Dedifferentiated amniotic fluid mesenchymal stem cell (primary cell): Measurements from ENCODE around the gene PARP6.

Source experiments
- DNase-seq: peaks from one replicate; pipeline ENCODE4 v3.0.0-alpha.2; 2016; ENCODE audit errors: extremely low spot score

The PARP6 gene, protein sequence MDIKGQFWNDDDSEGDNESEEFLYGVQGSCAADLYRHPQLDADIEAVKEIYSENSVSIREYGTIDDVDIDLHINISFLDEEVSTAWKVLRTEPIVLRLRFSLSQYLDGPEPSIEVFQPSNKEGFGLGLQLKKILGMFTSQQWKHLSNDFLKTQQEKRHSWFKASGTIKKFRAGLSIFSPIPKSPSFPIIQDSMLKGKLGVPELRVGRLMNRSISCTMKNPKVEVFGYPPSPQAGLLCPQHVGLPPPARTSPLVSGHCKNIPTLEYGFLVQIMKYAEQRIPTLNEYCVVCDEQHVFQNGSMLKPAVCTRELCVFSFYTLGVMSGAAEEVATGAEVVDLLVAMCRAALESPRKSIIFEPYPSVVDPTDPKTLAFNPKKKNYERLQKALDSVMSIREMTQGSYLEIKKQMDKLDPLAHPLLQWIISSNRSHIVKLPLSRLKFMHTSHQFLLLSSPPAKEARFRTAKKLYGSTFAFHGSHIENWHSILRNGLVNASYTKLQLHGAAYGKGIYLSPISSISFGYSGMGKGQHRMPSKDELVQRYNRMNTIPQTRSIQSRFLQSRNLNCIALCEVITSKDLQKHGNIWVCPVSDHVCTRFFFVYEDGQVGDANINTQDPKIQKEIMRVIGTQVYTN

DNA sequence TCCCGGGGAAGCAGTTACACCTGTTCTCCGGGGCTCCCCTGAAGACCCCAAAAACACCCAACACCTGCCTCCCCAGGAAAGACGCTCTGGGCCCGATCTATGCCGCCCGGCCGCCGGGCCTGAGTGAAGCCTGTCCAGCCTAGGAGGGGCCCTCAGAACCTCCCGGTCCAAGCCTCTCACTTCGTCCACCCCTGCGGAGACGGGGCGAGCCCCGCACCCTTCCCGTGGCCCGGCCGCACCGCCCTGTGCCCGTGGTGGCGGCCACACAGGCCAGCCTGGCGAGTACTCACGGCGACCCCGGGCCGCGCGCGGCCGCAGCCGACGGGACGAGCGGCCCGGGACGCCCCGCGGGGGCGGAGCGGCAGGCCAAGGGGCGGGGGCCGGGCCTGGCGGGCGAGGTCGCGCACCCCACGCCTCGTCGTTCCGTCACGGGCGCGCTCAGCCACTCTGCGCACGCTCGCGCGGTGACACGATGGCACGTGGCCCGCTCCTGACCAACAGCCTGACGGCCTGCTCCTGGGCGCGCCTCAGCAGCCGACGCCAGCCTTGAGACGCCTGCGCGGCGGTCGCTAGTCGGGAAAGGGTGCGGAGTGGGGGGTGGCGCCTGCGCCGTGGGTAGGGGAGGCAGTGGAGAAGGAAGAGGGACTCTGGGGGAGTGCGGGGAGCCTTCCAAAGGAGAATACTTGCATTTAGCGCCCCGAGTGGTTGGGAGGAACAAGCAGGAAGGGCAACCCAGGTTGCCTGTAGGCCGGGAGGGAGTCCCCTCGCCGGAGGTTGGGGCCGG is at the start of gene PARP6:
PARP6 (minus strand) TSS at position 342 of the 784 bp plus-strand sequence. CDS start 5,077 bp downstream, outside the sequence.
- peak; percentile 96 for DNase-seq

DNA sequence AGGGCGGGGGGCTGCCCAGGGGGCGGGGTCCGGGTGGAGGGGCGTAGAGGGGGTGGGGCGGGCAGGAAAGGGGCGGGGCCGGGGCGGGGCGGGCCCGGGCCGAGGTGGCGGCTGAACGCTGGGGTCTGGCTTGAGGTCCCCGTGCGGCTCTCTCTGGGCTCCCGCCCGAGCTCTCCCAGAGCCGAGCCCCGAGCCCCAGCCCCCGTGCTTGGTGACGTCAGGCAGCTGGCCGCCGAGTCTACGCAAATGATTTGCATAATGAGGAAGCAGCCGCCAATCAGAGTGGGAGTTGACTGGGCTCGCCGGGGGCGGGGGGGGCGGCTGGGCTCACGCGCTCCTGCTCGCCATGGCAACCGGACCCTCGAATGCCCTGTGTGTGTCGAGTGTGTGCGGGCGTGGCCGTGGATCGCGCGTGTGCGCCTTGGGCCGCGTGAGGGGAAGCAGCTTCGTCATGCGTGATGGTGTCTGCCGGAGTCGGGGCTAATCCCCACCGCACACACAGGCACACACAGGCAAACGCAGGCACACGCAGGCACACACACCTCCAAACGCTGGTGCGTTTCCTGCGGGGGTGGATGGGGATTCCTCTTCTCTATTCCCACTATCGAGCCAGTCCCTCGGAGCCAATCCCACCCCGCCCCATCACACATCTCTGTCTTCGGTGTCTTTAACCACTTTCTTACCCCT is 47.8 kb upstream of the PARP6 start, which contains the start of gene CELF6:
CELF6 (minus strand) TSS at position 173 of the 687 bp plus-strand sequence. CDS start 283 bp downstream, outside the sequence.
- DNase-seq, result peak; percentile 31

DNA sequence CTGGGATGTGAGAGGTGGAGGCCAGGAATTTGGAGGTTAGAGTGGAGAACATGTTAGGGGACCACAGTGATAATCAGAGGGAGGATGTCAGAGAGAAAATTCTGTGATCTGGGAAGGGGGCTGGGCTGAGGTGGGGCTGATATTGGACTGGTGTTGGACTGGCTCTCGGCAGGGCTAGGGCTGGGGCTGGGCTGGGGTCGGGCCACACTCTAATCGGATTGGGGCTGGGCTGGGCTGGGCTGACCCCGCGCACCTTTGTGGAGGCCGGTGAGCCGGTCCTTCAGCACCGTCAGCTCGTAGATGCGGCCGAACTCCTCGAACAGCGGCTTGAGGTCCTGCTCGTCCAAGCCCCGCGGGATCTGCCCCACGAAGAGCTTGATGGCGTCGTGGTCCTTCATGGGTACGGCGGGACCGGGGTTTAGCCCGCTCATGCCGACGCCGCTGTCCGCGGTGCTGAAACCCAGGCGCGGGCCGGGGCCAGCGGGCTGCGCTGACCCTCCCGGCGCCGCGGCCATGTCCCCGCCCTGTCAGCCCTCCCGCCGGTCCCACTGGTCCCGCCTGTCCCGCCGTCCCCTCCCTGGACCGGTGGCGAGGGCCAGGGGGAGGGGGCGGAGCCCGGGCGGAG is 47.1 kb upstream of the PARP6 start:
- no peak for DNase-seq

DNA sequence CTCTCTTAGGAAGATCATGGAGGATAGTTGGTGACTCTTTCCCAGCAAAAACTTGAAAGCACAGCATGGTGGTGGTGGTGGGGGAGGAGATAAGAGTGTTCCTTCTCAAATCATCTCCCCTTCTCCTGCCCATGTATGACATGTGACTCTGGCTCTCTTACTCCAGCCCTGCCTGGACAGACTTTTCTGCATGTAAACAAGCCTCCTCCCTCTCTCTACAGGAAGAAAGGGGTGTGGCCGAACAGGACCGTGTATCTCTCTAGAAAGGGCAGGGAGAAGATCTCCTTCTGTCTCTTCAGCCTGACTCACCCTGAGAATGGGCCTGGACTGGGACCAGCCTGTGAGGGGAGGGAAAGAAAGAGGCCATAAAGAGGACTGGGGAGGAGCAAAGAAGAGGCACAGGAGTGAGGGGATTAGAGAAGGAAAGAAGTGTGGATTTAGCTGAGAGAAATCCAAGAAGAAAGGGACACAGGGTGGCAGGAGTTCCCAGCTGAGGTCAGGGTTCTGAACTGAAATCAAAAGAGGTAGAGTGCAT is 46.1 kb upstream of the PARP6 start:
- no peak for DNase-seq

DNA sequence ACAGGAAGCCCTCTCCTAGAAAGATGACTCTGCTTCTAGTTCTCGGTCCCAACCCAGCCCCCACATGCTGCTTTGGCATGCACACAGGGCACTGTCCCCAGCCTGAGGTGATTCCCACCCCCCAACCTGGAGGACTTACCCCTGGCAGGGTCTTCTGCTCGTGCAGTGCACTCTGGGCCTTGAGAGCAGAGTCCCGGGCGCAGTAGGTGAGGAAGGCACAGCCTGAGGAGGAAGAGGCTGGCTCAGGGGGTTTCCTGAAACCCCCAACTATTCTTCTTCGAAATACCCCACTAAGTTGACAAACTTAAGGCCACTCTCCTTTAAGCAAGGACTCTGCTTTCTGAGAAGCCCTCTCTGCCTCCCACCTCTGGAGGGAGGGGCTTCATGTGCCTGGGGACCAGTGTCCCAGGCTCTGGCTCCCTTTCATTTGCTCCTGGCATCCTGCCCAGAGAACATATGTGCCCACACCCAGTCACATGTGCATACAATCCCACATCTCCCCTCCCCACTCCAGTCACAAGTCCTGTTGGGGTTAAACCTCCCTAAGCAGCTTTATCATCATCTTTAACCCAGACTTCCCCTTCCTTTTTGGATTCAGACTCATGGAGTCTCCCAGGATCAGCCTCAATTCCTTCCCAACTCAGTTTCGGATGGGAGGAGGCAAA is 43.5 kb upstream of the PARP6 start:
- DNase-seq, result no peak

DNA sequence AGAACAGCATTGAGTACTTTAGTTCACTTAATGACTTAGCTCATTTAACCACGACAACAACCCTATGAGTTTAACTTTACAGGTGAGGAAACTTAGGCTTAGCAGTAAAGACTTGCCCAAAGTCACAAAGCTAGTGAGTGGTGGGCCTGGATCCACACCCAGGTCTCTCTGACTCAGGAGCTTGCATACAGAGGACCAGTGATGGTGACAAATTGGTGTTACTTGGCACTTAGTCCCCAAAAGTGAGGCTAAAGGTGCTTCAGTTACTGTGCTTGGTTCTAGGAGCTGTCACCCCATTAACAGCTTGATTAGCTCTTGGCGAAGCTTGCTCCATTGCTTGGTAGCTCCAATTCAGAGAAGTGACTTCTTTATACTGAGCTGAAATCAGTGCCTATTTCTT is 41.5 kb upstream of the PARP6 start:
- no peak for DNase-seq

DNA sequence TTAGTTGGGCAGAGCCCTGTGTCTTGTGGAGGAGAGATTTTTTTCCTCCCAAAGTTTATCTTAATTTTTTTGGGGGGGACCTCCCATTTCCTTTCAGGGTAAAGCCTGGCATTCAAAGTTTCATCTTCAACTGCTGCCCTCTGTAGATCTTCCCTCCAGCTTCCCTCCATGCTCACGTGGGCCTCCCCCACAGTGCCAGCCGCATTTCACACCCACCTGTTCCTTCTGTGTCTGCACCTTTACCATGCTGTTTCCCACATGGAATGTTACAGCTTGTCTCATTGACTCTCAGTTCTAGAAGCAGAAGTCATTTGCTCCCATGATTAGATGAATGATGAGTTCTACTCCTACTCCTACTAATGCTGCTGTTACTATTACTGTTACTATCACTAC is 41.1 kb upstream of the PARP6 start:
- no peak for DNase-seq

DNA sequence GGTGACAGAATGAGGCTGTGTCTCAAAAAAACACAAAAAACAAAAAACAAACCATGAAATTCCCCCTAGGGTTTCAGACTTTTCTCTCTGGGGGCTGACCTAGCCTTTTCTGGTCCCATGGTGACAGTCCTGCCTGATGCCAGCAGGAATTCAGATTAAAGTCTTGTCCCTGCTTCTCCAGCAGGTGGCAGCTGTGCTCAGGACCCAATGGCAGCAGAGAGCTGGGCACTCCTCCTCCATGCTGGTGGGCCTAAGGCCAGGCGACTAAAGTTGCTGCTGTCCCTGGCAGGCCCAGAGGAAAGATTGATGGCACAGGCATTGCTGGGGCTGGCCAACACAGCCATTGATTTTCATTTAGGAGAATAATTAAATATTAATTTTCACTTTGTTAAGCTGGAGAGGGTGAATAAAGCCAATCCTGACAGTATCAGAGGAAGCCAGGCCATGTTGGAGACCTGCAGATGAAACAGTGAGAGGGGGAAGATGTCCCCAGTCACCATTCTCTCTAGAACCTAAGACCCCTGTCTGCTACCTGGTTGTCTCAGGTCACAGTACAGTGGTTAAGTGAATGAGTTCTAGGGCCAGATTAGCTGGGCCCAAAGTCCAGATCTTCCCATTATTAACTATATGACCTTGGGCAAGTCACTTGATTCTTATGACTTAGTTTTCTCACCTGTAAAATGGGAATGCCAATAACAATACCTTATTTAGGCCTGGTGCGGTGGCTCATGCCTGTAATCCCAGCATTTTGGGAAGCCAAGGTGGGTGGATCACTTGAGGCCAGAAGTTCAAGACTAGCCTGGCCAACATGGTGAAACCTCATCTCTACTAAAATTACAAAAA is 40.5 kb upstream of the PARP6 start:
- DNase-seq, result peak; percentile 57

DNA sequence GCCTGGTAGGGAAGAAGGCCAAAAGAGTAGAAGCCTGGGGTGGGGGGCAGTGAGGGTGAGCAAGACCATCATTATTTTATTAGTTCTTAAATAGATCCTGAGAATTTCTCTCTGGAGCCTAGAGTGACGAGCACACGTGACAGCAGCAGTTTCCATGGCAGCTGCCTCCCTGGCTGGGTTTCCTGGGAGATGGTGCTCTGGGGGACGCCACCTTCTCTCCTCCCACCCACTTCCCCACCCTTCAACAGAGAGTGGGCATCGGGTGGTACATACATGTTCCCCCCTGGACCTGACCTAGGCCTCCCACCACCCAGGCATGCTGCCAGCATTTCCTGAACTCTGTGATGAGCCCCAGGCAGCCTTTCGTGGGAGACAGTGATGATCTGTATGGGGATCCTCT is 34.7 kb upstream of the PARP6 start:
- DNase-seq, result no peak

DNA sequence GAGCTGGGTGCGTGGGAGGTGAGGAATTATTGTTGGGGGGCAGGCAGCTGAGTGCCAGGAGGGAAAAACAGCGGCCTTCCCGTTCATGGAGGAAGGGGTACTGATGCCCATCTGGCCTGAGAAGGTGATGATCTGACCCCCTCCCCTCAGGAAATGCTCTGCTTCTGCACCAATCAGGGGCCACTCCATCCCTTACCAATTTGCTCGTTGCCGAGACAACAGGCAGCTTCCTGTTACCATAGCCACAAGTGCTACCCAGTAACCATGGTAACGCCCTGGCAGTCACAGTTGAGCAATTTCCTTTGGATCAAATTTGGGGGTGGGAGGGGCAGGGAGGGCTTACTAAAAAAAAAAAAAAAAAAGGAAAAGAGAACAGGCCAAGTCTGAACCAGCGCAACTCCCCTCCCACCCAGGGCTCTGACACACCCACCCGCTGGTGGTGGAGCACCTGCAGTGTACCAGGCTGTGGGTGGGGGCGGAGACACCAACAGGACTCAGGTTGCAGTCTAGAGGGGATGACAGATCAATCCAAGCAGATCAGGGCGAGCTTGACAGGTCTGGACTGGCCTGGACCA is 33.9 kb upstream of the PARP6 start:
- no peak for DNase-seq

DNA sequence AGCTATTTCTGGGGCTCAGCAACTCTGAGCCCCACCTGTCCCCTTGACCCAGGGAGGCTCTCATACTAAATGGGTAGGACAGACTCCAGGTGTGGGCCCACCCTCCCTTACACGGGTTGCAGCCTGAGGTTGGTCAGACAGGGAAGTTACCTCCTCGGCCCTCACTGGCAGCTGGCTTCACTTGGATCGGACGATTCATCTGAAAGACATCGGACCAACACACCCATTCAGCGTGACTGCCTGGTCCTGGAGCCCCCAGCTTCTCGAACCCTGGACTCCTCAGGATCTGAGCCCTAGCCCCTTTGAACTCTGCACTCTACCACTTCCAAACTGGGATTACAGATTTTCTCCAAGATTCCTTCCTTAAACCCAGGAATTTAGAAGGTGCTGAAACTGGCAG is 32.2 kb upstream of the PARP6 start:
- no peak for DNase-seq

DNA sequence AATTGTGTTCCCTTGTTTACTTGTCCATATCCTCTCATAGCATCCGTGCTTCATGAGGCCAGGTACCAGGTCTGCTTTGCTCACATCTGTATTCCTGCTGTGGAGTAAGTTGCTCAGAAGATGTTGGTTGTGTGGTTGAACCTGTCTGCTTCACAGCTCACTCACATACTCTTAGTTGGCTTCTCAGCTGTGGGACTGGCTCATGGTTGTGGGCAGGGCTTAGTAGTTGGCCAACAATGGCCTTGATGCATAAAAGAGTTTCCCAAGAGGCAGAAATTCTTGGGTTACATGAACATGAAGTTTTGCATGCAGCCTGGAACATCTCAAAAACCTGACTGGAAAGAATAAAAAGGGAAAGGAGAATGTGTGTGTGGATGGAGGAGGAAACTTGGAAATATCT is 30.6 kb upstream of the PARP6 start:
- DNase-seq, result no peak

DNA sequence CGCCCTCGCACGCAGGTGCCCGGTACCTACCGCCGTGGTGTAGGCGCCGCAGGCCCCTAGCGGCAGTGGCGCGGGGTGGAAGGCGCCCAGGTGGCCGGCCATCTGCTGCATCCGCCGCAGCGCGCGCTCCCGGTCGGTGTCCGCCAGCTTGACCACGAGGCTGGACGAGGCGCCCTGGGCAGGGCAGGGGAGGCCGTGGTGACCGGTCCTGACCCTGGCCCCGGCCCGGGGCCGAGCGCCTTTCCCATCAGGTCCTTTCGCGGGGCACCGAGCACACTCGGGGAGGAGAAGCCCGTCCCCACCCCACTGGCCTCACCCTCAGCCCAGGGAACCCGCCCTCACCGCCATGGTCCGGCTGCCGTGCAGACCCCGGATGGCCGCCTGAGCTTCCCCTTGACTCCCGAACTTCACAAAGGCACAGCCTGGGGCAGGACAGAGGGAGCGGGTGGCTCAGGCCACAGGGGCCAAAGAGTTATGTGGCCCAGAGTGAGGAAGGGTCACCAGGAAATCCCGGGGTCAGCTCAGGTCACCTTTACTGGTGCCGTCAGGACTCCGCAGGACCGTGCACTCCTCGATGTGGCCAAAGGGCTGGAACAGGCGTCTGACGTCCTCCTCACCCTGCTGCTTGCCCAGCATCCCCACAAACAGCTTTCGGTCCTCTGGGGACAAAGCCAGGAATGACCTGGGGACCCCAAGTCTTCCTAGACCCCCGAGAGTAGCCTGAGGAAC is 17.4 kb upstream of the PARP6 start:
- no peak for DNase-seq

DNA sequence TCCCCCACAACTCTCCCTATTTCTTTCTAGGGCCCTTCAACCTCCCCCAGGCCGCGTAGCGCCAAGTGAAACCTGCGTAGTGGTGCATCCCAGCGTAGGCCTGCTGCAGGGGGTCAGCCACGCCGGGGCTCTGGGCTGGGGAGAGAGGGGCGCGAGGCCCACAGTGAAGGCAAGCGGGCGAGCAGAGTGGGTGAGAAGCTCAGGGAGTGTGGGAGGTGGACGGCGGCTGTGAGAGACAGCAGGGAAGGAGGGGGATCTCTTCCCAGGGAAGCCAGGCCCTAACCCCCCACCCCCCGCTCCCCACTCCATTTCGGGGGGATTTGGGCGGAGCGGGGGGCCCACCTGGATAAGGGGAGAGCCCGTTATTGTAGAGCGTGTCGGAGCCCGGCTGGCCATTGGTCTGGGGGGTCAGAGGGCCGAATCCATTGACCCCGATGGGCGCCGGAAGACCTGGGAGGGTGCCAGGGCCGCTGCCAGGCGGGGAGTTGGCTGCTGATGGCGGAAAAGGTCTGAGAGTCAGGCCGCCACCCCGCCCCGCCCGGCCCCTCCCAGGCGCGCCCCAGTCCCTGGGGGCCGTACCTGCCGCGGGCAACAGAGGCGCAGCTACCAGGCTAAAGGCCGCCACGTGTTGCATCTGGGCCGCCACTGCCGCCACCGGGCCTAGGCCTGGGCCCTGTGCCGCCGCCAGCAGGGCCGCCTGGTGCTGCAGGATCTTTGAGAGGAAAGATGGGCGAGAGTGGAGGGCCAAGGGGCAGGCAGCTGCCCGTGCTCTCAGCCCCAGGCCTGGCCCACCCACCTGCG is 16.6 kb upstream of the PARP6 start:
- no peak for DNase-seq

DNA sequence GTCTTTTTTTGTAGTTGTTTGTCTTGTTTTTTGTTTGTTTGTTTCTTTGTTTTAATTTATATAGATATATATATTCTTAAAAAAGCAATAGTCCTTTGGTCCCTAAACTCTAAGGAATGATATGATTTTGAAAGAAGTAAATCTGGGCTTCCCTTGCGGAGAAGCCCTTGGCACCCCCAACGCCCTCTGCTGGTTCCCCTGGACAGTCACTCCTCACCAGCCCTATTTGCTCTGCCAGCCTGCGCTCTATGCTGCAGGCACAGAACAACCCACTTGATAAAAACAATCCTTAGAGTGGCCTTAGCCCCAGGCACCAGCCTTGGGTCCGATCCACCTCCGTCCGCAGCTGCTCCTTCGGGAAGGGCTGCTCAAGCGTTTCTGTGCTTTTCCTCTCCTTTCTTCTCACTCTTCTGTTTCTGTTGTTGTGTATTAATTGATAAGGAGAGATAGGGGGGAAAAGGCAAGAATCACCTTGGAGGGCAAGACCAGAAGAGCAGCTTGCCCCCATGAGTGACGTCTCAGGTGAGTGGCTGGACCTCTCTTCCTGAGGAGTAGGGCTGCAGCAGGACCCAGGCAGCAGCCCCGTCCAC is 13.7 kb upstream of the PARP6 start:
- no peak for DNase-seq

DNA sequence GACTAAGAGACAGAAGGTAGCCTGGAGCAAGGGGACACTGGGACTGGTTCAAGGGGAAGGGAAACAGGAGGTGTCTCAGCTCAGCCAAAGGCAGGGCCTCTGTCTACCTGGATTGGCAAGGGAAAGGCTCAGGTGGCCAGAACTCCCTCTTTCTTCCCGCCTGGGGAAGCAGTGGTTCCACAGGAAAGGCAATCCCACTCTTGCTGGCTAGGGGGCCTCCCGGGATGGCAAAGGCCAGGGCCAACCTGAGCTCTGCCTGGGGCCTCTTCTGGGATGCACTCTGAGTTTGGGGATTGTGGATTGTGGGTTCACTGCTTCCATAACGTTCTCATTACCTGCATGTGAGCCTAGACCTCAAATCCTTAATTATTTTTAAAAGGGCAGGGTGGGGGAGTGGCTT is 13.0 kb upstream of the PARP6 start:
- no peak for DNase-seq

DNA sequence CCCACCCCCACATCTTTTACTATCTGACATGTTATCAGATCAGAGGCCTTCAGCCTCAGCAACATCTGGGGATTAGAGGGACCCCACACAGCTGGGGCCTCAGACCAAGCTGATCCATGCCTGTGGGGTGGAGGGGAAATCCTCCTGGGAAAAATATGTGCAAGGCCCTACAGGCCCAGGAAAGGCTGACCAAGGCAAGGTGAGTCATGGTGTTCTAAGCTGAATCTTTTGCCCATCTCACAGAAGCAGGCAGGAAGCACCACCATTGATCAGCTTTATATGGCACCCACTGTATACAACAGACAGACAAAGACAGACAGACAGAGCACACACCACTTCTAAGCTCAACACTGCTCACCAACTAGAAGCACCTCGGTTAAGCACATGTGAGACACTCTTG is 12.4 kb upstream of the PARP6 start:
- DNase-seq, result no peak
